Middle frontal gyrus (tissue), 1 donor: ENCODE results near the gene SRP14.
"Not testable (repeated sequence)": the region's sequence is repeated elsewhere in the genome, so short reads cannot be mapped to it uniquely, and the experiment has no call there.

Experiments used
- DNase-seq: peaks from one replicate; pipeline ENCODE4 v3.0.0-alpha.2; 2015; ENCODE audit warnings: low spot score; ENCODE audit errors: extremely low spot score

The SRP14 gene

GRCh38 chr15:40031300-40031699 is 7.7 kb downstream of the SRP14 start:
- no peak for DNase-seq

- DNase-seq, result no peak
These were observed 8.7 kb downstream of the SRP14 start for GRCh38 chr15:40029979-40030893.

GRCh38 chr15:40028853-40029252 is 10.1 kb downstream of the SRP14 start:
- DNase-seq, result no peak

GRCh38 chr15:40028193-40028592 is 10.8 kb downstream of the SRP14 start:
- no peak for DNase-seq

GRCh38 chr15:40016224-40016865 is 22.6 kb downstream of the SRP14 start:
- no peak for DNase-seq

- no peak for DNase-seq
These were observed 24.6 kb downstream of the SRP14 start for GRCh38 chr15:40014390-40014789.

GRCh38 chr15:40013372-40013771 is 25.6 kb downstream of the SRP14 start:
- not testable (repeated sequence) for DNase-seq

GRCh38 chr15:40011303-40011702 is 27.7 kb downstream of the SRP14 start:
- no peak for DNase-seq

GRCh38 chr15:40010686-40011085 is 28.3 kb downstream of the SRP14 start:
- DNase-seq, result no peak

GRCh38 chr15:40008061-40008765 is 30.8 kb downstream of the SRP14 start:
- no peak for DNase-seq

GRCh38 chr15:40006646-40007045 is 32.3 kb downstream of the SRP14 start:
- DNase-seq, result no peak

- DNase-seq, result no peak
These were observed 33.0 kb downstream of the SRP14 start for GRCh38 chr15:40006003-40006402.

- DNase-seq, result no peak
These were observed 35.7 kb downstream of the SRP14 start for GRCh38 chr15:40003116-40003916.

- no peak for DNase-seq
These were observed 36.7 kb downstream of the SRP14 start for GRCh38 chr15:40002295-40002694.

- DNase-seq, result no peak
These were observed 39.3 kb downstream of the SRP14 start for GRCh38 chr15:39999538-40000200.

GRCh38 chr15:39998511-39999077 is 40.4 kb downstream of the SRP14 start:
- no peak for DNase-seq

- no peak for DNase-seq
These were observed 41.3 kb downstream of the SRP14 start for GRCh38 chr15:39997639-39998038.

- no peak for DNase-seq
These were observed 42.0 kb downstream of the SRP14 start for GRCh38 chr15:39997031-39997430.

- DNase-seq, result not testable (repeated sequence)
These were observed 42.8 kb downstream of the SRP14 start for GRCh38 chr15:39996228-39996627.

GRCh38 chr15:39992953-39993352 is 46.0 kb downstream of the SRP14 start:
- not testable (repeated sequence) for DNase-seq
